ENCODE results near the gene JMJD8.

GRCh38 chr16:661184-661821 lies 22.8 kb downstream of the JMJD8 start:
- TF ChIP-seq CTCF (IDR thresholded peaks at IDR 0.05; ENCODE audit: insufficient read depth, low read length) (no peak), POLR2AphosphoS5 (IDR thresholded peaks at IDR 0.05; ENCODE audit: low read depth) (no peak), SPI1 (IDR thresholded peaks at IDR 0.05; ENCODE audit: borderline replicate concordance, low read depth) (no peak), REST (IDR thresholded peaks at IDR 0.05; ENCODE audit: insufficient replicate concordance, low read depth) (no peak), GABPA (IDR thresholded peaks at IDR 0.05; ENCODE audit: low read depth) (no peak)
